HG03103 (cell line): ENCODE measurements around the gene ANGPTL3.

Experiments used
- ATAC-seq: cut with Tn5 transposase; IDR thresholded peaks from one replicate; pipeline ENCODE4 v1.9.1; 2021; ENCODE audit warnings: low read depth; ENCODE audit not compliant: unreplicated experiment

Gene ANGPTL3

GRCh38 chr1:62625415-62625814 is 28.1 kb downstream of the ANGPTL3 start:
- ATAC-seq = peak; percentile 53

DNA sequence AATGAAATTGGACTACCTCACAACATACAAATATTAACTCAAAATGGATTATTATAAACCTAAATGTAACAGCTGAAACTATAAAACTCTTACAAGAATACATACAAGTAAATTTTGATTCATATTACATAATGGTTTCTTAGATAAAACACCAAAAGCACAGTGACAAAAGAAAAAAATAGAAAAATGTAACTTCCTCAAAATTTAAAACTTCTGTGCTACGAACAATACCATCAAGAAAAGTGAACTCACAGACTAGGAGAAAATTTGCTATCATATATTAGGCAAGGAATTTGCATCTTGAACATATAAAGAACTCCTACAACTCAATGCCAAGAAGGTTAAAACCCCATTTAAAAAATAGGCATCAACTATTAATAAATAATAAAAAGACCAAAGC is 31.2 kb downstream of the ANGPTL3 start:
- no peak for ATAC-seq

DNA sequence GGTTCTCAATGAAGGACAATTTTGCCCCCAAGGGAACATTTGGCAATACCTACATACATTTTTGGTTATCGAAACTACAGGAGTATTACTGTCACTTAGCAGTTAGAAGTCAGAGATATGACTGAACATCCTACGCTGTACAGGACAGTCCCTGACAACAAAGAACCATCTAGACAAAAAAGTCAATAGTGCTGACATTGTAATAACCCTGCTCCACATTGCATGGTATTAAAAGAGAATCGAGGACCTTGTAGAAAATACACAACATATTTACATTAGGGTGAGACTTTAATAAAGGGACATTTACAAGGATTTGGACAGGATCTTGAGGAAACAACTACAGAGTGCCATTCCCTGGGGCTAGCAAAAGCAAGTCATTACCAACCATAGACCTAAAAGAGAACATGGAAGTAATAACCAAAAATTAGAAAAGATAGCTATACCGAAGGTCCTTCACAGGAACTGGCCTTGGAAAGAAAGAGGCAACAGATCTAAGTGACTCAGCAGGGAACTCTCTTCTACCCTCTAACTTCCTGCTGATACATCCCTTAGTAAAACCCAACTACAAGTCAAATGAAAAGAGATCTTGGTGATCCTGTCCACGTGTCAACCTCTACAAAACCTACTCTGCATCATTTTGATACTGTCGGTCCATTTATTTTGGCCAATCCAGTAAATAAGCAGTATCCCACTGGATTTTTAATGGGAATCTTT is 40.2 kb downstream of the ANGPTL3 start:
- ATAC-seq = no peak

GRCh38 chr1:62643283-62643682 is 46.0 kb downstream of the ANGPTL3 start:
- no peak for ATAC-seq

DNA sequence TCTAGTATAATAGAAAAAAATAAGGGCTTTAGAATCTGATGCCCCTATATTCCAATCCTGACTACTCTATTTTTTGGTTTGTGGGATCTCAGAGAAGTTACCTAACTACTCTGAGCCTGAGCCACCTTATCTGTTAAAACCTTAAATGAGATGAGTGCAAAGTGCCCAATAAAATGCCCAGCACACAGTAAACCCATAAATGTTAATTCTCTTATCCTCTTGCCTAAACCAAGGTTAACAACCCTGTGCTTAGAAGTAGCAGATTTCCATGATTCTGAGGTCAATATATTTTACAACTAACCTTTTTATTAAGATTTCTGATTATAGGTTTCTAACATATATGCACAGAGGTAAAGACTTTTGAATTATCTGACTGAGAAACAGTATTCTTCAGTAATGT is 55.1 kb downstream of the ANGPTL3 start:
- no peak for ATAC-seq

- ATAC-seq = no peak
Observed at GRCh38 chr1:62654744-62655143, 57.4 kb downstream of the ANGPTL3 start.
